Parathyroid adenoma (tissue), 2 donors: ENCODE data around the gene CTRB1.

Experiments
- H2AFZ ChIP-seq: fragments of 300-600 bp; sonication (generic); one replicate; pipeline ENCODE4 v1.7.0; 2017; ENCODE audit warnings: antibody characterized with exemption, mild to moderate bottlenecking
- H3K27ac ChIP-seq: fragments of 300-600 bp; sonication (generic); one replicate; pipeline ENCODE4 v1.7.0; 2017
- H3K27me3 ChIP-seq: fragments of 300-600 bp; sonication (generic); one replicate; pipeline ENCODE4 v1.7.0; 2017; ENCODE audit warnings: low read length; ENCODE audit not compliant: control insufficient read depth, insufficient read depth
- H3K36me3 ChIP-seq: fragments of 300-600 bp; sonication (generic); one replicate; pipeline ENCODE4 v1.7.0; 2017; ENCODE audit warnings: low read length; ENCODE audit not compliant: control insufficient read depth, insufficient read depth
- H3K4me1 ChIP-seq: fragments of 300-600 bp; sonication (generic); one replicate; pipeline ENCODE4 v1.7.0; 2017; ENCODE audit warnings: control low read depth
- H3K4me2 ChIP-seq: fragments of 300-600 bp; sonication (generic); one replicate; pipeline ENCODE4 v1.7.0; 2017; ENCODE audit warnings: low read length
- H3K4me3 ChIP-seq: fragments of 300-600 bp; sonication (generic); one replicate; pipeline ENCODE4 v1.7.0; 2017; ENCODE audit warnings: low read depth, low read length
- H3K79me2 ChIP-seq: fragments of 300-600 bp; sonication (generic); one replicate; pipeline ENCODE4 v1.7.0; 2017; ENCODE audit warnings: control low read depth
- H3K9ac ChIP-seq: fragments of 300-600 bp; sonication (generic); one replicate; pipeline ENCODE4 v1.7.0; 2017; ENCODE audit warnings: mild to moderate bottlenecking
- H3K9me3 ChIP-seq: fragments of 300-600 bp; sonication (generic); one replicate; pipeline ENCODE4 v1.7.0; 2017; ENCODE audit warnings: low read length; ENCODE audit not compliant: control insufficient read depth
- TF ChIP-seq, protein P1 (sequence below): fragments of 300-600 bp; sonication (generic); IDR thresholded peaks from one replicate; pipeline ENCODE4 v1.7.0; 2017; ENCODE audit warnings: antibody characterized with exemption, mild to moderate bottlenecking
- donor health status: primary hyperparathyroidism.

Gene CTRB1

DNA sequence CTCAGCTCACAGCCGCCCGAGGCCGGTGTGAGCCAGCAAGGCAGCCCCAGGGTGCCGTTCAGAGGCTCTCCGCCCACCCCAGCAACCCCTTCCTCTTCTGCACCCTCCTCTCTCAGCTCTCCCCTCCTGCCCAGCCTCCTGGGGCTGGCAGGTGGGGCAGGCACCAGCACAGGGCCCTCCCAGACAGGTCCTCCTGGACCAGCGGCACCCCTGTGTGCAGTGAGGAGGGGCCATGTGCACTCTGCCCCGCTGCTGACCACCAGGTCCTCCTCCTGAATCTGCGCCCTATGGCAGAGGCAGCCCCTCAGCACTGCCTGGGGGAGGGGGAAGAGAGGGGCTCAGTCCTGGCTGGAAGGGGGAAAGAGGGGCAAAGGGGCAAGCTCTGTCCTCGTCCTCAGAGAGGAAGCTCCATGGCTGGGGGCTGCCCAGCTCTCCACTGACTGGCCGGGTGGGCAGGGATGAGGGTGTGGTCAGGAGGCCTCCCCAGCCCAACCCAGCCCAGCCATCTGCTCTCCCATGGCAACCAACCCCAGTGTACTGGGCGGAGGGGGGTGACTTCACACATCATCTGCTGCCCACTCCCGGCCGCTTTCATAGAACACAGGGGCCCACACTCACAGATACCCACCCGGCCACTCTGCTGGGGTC is 38.0 kb downstream of the CTRB1 start:
- Histone ChIP-seq H2AFZ (no peak overlapping the region), H3K9me3 (no peaks in the 10 kb centered on the region), H3K27me3 (no peaks in the 10 kb centered on the region), H3K4me3 (no peak overlapping the region), H3K4me2 (no peak overlapping the region), H3K79me2 (peaks cover 65% of the 10 kb centered on the region), H3K27ac (no peak overlapping the region), H3K4me1 (peaks cover 30% of the 10 kb centered on the region), H3K36me3 (no peaks in the 10 kb centered on the region), H3K9ac (no peak overlapping the region)
- TF ChIP-seq, protein P1, sequence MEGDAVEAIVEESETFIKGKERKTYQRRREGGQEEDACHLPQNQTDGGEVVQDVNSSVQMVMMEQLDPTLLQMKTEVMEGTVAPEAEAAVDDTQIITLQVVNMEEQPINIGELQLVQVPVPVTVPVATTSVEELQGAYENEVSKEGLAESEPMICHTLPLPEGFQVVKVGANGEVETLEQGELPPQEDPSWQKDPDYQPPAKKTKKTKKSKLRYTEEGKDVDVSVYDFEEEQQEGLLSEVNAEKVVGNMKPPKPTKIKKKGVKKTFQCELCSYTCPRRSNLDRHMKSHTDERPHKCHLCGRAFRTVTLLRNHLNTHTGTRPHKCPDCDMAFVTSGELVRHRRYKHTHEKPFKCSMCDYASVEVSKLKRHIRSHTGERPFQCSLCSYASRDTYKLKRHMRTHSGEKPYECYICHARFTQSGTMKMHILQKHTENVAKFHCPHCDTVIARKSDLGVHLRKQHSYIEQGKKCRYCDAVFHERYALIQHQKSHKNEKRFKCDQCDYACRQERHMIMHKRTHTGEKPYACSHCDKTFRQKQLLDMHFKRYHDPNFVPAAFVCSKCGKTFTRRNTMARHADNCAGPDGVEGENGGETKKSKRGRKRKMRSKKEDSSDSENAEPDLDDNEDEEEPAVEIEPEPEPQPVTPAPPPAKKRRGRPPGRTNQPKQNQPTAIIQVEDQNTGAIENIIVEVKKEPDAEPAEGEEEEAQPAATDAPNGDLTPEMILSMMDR, result no peak

DNA sequence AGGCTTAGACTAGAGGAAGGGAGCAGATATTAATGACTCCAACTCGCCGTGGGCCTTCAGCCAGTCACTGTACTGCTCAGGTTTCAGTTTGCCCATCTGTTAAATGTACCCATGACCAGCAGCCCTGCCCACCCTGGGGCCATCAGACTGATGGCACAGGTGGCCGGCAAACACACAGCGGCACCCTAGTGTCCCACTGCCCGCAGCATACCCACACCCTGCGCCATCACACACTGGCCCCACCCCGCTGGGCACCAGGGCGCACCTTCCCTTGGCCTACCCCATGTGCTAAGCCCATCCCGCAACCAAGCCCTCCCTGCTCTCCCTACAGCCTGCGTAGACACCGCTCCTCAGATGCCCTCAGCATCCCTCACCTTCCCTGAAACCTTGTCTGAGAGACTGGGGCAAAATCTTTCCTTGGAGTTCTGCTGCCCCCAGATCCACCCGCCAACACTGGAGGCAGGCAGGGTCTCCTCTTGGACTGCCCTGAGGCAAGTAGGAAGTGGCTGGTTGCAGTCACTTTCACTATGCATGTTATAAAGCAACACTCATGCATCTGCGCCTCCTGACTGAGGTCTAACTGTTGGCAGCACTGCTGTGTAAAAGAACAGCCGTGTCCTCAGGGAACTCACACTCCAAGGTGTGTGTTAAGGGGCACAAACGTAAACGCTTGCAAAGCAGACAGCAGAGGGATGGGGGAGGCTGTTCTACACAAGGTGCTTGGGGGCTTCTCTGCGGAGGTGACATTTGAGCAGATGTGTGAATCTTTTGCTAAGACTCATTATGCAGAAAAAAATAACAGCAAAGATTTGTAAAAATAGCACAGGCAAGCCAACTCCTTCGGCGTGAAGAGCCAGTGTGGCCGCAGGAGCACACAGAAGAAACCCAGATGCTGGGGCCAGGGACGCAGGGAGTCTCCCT is 39.4 kb downstream of the CTRB1 start:
- Histone ChIP-seq H3K9me3 (no peaks in the 10 kb centered on the region), H3K79me2 (peaks cover 78% of the 10 kb centered on the region), H3K4me1 (peaks cover 31% of the 10 kb centered on the region), H3K27me3 (no peaks in the 10 kb centered on the region), H3K27ac (no peak overlapping the region), H3K4me3 (no peak overlapping the region), H3K36me3 (no peaks in the 10 kb centered on the region), H3K9ac (no peak overlapping the region), H3K4me2 (no peak overlapping the region), H2AFZ (no peak overlapping the region)
- TF ChIP-seq, protein P1, result no peak

DNA sequence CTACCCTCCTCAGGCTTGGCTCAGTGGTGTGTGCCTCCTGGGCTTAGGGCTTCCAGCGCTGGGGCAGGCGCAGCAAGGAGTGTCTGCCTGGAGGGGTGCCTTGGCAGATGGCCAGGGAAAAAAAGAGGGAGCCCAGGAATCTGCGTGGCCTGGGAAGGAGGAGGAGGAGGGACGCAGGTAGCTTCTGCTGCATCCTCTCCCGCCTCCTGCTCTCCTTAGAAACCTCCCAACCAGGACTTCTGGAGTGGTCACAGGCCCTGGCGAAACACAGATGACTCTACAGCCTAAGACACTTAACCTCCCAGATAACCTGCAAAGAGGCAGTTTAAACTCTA is 40.0 kb downstream of the CTRB1 start:
- H3K36me3 ChIP-seq, result no peaks in the 10 kb centered on the region
- TF ChIP-seq, protein P1, result no peak
- H3K79me2 ChIP-seq, result peaks cover 78% of the 10 kb centered on the region
- no peak overlapping the region for H2AFZ ChIP-seq
- peaks cover 31% of the 10 kb centered on the region for H3K4me1 ChIP-seq
- H3K9ac ChIP-seq, result no peak overlapping the region
- H3K4me2 ChIP-seq, result no peak overlapping the region
- H3K9me3 ChIP-seq, result no peaks in the 10 kb centered on the region
- H3K4me3 ChIP-seq, result no peak overlapping the region
- no peak overlapping the region for H3K27ac ChIP-seq
- H3K27me3 ChIP-seq, result no peaks in the 10 kb centered on the region

DNA sequence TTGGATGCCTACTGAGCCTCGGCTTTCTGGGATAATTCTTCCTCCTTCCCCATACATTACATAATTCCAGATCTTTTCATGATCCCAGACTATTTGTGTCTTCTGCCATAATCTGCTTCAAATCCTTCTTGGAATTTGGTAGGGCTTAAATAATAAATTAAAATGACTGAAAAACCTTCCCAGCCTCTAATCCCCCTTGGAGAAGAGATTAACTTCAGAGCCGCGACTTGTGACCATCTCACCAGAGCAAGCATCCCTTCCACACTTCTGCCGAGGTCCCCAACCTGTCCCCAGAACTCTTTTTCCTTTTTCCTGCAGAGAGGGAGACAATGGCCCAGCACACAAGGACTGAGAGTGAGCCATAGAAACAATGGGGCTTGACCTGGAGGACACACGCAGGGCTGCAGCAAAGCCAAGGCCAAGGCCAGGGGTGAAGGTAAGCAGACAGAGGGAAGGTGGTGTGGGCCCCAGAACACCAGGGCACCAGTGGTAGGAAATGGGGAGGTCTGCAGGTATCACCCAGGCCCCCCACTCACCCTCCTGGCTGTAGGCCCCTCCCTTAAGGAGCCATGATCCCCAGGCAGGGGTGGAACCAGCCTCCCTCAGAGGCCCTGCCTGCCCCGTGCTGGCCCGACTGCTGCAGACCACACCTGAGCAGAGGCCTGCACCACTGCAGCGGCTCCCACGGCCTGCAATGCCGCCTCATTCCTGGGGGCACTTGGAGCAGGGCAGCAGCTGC is 42.2 kb downstream of the CTRB1 start:
- Histone ChIP-seq H3K4me2 (no peak overlapping the region), H3K27me3 (no peaks in the 10 kb centered on the region), H3K4me1 (peaks cover 26% of the 10 kb centered on the region), H3K9ac (no peak overlapping the region), H2AFZ (no peak overlapping the region), H3K79me2 (peaks cover 68% of the 10 kb centered on the region), H3K36me3 (no peaks in the 10 kb centered on the region), H3K4me3 (no peak overlapping the region), H3K9me3 (no peaks in the 10 kb centered on the region), H3K27ac (no peak overlapping the region)
- TF ChIP-seq, protein P1, result no peak
